Pancreas (tissue), 10 donors: ENCODE data around the gene TMEM74B. TPM values are rescaled to one million over a fixed set of nuclear protein-coding genes. Genes with fewer than 3 reads are reported as not detected.

ENCODE experiments used
- ATAC-seq, 4 donors: fragments of 200-7000 bp; cut with Tn5 transposase; one replicate each; pipeline versions ENCODE4 v1.8.0 to v1.9.1; 2020; ENCODE audit warnings: mild to moderate bottlenecking in 4 of 4, moderate library complexity in 4 of 4
- DNase-seq, 6 donors: peaks; one replicate each; pipeline ENCODE4 v3.0.0-alpha.2; 2020
- FAIRE-seq: peaks from 2 replicates; lab custom pipeline; 2012; peaks lifted over from hg19 to GRCh38; lab: Jason Lieb, UNC
- H3K27ac ChIP-seq, 4 donors: fragments of 200-600 bp; sonication (generic); 1 replicate in 3 of 4; 2 replicates in 1 of 4; pipeline versions ENCODE4 v1.5.0 to v1.8.0; 2020
- H3K27me3 ChIP-seq, 4 donors: fragments of 200-600 bp; one replicate each; pipeline ENCODE4 v1.8.0; 2021
- H3K36me3 ChIP-seq, 3 donors: fragments of 200-600 bp; sonication (generic) in 1 of 3; one replicate each; pipeline versions ENCODE4 v1.5.0 to v1.8.0; 2020 to 2021
- H3K4me1 ChIP-seq, 3 donors: fragments of 200-600 bp; one replicate each; pipeline ENCODE4 v1.8.0; 2021
- H3K4me3 ChIP-seq, 4 donors: fragments of 200-600 bp; sonication (generic) in 2 of 4; one replicate each; pipeline versions ENCODE4 v1.5.0 to v1.8.0; 2020 to 2021
- H3K9me3 ChIP-seq, 4 donors: fragments of 200-600 bp; one replicate each; pipeline ENCODE4 v1.8.0; 2021
- CTCF ChIP-seq, 4 donors: fragments of 200-600 bp; sonication (generic) in 3 of 4; IDR thresholded peaks; one replicate each; pipeline versions ENCODE4 v1.5.0 to v1.8.0; 2021; ENCODE audit warnings: antibody characterized with exemption in 4 of 4
- WGBS, 2 donors: extraction: QIAGEN DNeasy Blood & Tissue Kit; methylation state at CpG; one replicate each; pipeline ENCODE4 v1.1.7; 2013; 5-methylcytosine and 5-hydroxymethylcytosine counted together
- intact Hi-C, 3 donors: fragments of 100-400 bp; cut with DNase I; formaldehyde crosslinking; loops; one replicate each; pipeline versions ENCODE4 v1.11.1 to v1.14.2; 2022
- polyA plus RNA-seq, 2 donors: library from polyadenylated mRNA; stranded (reverse); fragments of 200-250 nt; gene quantifications; one replicate each; pipeline ENCODE4 v1.2.3, GENCODE V29; 2013
- total RNA-seq, 6 donors: library from RNA; stranded (reverse); fragmentation: NEBNext Ultra II Directional in 4 of 6; extraction: Animal tissue kit (Norgen Biotek cat#: 25700) in 4 of 6; gene quantifications; one replicate each; pipeline versions ENCODE4 v1.2.1 to v1.2.4, GENCODE V29; 2021 to 2023
- donor health status: healthy with polysubstance abuse.
- donor health status: DM: no; HTN: no; CAD: no; lungs with moderate emphysema.
- donor health status: DM: no; HTN: no; CAD: no.
- donor health status: control.
- donor health status: control.
- donor health status: Bipolar disorder and iron deficiency.
- donor health status: DM: yes; HTN: yes; CAD: no.
- donor health status: DM: no; HTN: no; CAD: no.
- donor health status: DM: no; HTN: no; CAD: no.
- donor health status: DM: yes; HTN: yes; CAD: no.

TMEM74B gene
- total and polyA plus RNA-seq, 8 donors, result 0.22 to 15.3 (median 0.76) TPM

DNA sequence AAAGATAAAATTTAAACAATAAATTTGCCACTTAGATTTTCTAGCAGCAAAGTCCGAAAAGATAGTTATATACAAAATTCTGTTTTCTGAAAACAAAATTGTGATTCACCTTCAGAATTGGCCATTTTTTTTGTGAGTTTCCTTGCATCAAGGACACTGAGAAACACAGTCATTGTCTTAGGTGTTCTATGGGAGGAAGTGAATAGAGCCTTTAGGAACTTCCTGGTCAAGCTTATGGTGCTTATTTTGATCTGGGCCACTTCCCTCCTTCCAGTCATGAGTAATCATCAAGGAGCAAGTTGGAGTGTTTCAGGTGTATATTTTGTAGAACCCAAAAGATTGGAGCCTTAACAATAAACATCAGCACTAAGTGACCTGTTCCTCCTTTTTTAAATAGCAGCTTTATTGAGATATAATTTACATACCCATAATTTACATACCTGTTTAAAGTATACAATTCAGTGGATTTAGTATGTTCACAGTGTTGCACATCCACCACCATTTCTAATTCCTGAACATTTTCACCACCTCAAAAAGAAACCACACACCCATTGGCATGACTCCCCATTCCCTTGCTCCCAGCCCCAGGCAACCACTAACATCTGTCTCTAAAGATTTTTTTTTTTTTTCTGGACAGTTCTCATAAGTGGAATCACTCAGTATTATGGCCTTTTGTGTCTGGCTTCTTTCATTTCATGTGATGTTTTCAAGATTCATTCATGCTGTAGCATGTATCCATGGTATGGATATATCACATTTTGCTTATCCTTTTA, 17.6 kb downstream of the TMEM74B start:
- FAIRE-seq (no peak), DNase-seq (no peak), ATAC-seq (no peak)
- Histone ChIP-seq H3K4me3 (no peak overlapping the region), H3K36me3 (peaks cover 3 to 59% (median 41%) of the 10 kb centered on the region in 3 donors), H3K4me1 (no peaks in the 10 kb centered on the region), H3K27me3 (no peaks in the 10 kb centered on the region), H3K27ac (no peak overlapping the region), H3K9me3 (no peaks in the 10 kb centered on the region)
- 88 to 100% methylated on average over 1 of the region's 1 CpG for WGBS, 2 donors
- intact Hi-C loops, result no loop called here
- no peak for TF ChIP-seq CTCF (IDR thresholded peaks at IDR 0.05)

GRCh38 chr20:1165941-1166340, 18.8 kb downstream of the TMEM74B start:
- FAIRE-seq (no peak), DNase-seq (no peak), ATAC-seq (no peak)
- 96 to 98% methylated on average over 9 of the region's 9 CpGs for WGBS, 2 donors
- Histone ChIP-seq H3K27ac (no peak overlapping the region), H3K27me3 (no peaks in the 10 kb centered on the region), H3K4me3 (no peak overlapping the region), H3K36me3 (peaks cover 3 to 67% (median 44%) of the 10 kb centered on the region in 3 donors), H3K4me1 (no peaks in the 10 kb centered on the region), H3K9me3 (no peaks in the 10 kb centered on the region)
- TF ChIP-seq CTCF (IDR thresholded peaks at IDR 0.05), result no peak
- intact Hi-C loops, result no loop called here

GRCh38 chr20:1165521-1165920, 19.3 kb downstream of the TMEM74B start:
- Histone ChIP-seq H3K27ac (no peak overlapping the region), H3K4me1 (no peaks in the 10 kb centered on the region), H3K27me3 (no peaks in the 10 kb centered on the region), H3K9me3 (no peaks in the 10 kb centered on the region), H3K4me3 (no peak overlapping the region), H3K36me3 (peaks cover 3 to 71% (median 48%) of the 10 kb centered on the region in 3 donors)
- intact Hi-C loops, result no loop called here
- DNase-seq, result no peak
- no peak for TF ChIP-seq CTCF (IDR thresholded peaks at IDR 0.05)
- WGBS, 2 donors, result 91 to 93% methylated on average over 1 of the region's 1 CpG
- no peak for ATAC-seq
- FAIRE-seq, result no peak

DNA sequence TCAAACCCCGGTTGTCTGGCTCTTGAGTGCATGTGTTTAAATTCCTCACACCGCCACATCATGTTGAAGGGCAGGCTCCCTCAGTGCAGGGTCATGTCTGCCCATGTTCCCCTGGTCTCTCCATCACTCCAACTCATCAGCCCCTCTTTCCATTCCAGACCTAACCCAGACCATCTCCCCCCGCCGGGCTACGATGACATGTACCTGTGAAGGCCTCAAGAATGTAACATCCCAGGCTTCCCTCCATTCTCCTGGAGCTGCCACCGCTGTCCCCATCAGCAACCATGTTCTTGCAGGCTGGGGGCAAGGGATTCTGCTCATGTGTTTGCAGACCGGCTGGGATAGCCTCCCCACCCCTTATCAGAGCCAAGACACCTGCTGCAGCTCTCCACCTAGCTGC, 19.9 kb downstream of the TMEM74B start:
- FAIRE-seq (no peak), DNase-seq (no peak), ATAC-seq (no peak)
- H3K36me3 ChIP-seq, result peaks cover 3 to 76% (median 48%) of the 10 kb centered on the region in 3 donors
- no peaks in the 10 kb centered on the region for H3K4me1 ChIP-seq
- no peak overlapping the region for H3K27ac ChIP-seq
- H3K4me3 ChIP-seq, result no peak overlapping the region
- intact Hi-C loops, result no loop called here
- 94 to 97% methylated on average over 7 of the region's 7 CpGs for WGBS, 2 donors
- no peak for TF ChIP-seq CTCF (IDR thresholded peaks at IDR 0.05)
- no peaks in the 10 kb centered on the region for H3K9me3 ChIP-seq
- H3K27me3 ChIP-seq, result no peaks in the 10 kb centered on the region

- Histone ChIP-seq H3K27me3 (no peaks in the 10 kb centered on the region), H3K27ac (no peak overlapping the region), H3K36me3 (peaks cover 3 to 68% (median 44%) of the 10 kb centered on the region in 3 donors), H3K4me3 (no peak overlapping the region), H3K4me1 (no peaks in the 10 kb centered on the region), H3K9me3 (no peaks in the 10 kb centered on the region)
- FAIRE-seq (no peak), ATAC-seq (no peak), DNase-seq (no peak)
- WGBS, 2 donors, result 81 to 83% methylated on average over 2 of the region's 2 CpGs
- TF ChIP-seq CTCF (IDR thresholded peaks at IDR 0.05), result no peak
- intact Hi-C loops, result no loop called here
Observed at GRCh38 chr20:1163653-1164052, 21.1 kb downstream of the TMEM74B start.
